B cell (primary cell): ENCODE data around the gene MFF.

Source experiments
- CTCF ChIP-seq: fragments of 200-600 bp; IDR thresholded peaks from one replicate; pipeline ENCODE4 v1.8.0; 2022; ENCODE audit warnings: antibody characterized with exemption, mild to moderate bottlenecking
- EZH2 ChIP-seq: IDR thresholded peaks from 2 replicates; pipeline ENCODE4 v1.6.1; 2012; ENCODE audit warnings: borderline replicate concordance, low read depth, mild to moderate bottlenecking, moderate library complexity, low read length; ENCODE audit not compliant: insufficient read depth, poor library complexity, severe bottlenecking

- peak; percentile 74 for TF ChIP-seq CTCF
- TF ChIP-seq EZH2, result no peak
Observed at GRCh38 chr2:227363756-227364155, 38.7 kb downstream of the MFF start.
